ENCODE data around the gene PDP2.
A peak's percentile ranks its signal among the peaks of the same experiment; 100 is the strongest.

DNA sequence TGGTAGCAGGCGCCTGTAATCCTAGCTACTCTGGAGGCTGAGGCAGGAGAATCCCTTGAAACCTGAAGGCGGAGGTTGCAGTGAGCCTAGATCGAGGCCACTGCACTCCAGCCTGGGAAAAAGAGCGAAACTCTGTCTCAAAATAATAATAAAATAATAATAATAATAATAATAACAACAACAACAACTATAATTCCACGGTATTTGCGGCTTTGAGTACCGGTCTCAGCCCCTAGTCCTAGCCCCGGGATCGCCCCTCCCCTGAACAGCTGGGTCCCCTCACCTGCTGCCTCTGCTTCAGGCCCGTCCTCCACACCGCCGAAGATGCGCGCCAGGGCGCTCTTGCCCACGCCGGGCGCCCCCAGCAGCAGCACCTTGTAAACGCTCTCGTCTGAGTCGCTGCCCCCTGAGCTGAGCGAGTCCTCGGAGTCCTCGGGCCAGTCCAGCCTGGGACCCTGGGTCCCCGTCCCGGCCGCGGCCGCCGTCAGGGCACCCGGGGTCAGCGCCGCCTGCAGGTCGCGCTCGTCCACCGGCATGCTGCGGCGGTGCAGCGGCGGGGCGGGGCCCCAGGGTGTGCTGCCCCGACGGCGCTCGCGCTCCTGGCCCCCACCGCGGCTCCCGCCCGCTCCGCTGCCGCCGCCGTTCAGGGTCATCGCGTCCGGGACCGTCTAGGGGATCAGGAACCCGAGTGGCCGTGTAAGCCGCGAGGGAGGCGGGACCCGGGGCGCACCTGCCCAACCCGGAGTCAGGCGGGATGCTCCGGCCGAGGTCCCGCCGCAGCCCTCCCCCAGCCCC is 44.4 kb downstream of the PDP2 start:
- TF ChIP-seq, protein P1, sequence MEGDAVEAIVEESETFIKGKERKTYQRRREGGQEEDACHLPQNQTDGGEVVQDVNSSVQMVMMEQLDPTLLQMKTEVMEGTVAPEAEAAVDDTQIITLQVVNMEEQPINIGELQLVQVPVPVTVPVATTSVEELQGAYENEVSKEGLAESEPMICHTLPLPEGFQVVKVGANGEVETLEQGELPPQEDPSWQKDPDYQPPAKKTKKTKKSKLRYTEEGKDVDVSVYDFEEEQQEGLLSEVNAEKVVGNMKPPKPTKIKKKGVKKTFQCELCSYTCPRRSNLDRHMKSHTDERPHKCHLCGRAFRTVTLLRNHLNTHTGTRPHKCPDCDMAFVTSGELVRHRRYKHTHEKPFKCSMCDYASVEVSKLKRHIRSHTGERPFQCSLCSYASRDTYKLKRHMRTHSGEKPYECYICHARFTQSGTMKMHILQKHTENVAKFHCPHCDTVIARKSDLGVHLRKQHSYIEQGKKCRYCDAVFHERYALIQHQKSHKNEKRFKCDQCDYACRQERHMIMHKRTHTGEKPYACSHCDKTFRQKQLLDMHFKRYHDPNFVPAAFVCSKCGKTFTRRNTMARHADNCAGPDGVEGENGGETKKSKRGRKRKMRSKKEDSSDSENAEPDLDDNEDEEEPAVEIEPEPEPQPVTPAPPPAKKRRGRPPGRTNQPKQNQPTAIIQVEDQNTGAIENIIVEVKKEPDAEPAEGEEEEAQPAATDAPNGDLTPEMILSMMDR (conservative IDR thresholded peaks at IDR 0.05; ENCODE audit: low read depth, low read length), result 0 out of 2 replicates have a peak, but pooled peaks have one; percentile 16
- TF ChIP-seq EZH2 (IDR thresholded peaks at IDR 0.05; ENCODE audit: borderline replicate concordance, low read depth, low read length, poor library complexity, severe bottlenecking), result no peak
